ENCODE results near the gene DOCK7. TPM values are rescaled to one million over a fixed set of nuclear protein-coding genes. Genes with fewer than 3 reads are reported as not detected.
A peak's percentile ranks its signal among the peaks of the same experiment; 100 is the strongest.

The DOCK7 gene
- total RNA-seq, 1 experiment from 2014 or later, result 43.6 TPM

GRCh38 chr1:62725255-62725654, 37.1 kb upstream of the DOCK7 start:
- CTCF ChIA-PET, result no interaction called here
- H3K4me3 ChIP-seq (ENCODE audit: low read depth, low read length), result no peak overlapping the region
- BruUV-seq (replicated peaks), result no TSS peak

GRCh38 chr1:62724430-62724829, 36.2 kb upstream of the DOCK7 start:
- H3K4me1 ChIP-seq, result peaks cover 20% of the 10 kb centered on the region
- no peak for DNase-seq
- Mint-ChIP-seq H3K27me3 (ENCODE audit: insufficient read depth, unreplicated experiment) (no peaks in the 10 kb centered on the region), H3K27ac (ENCODE audit: unreplicated experiment) (peak overlapping the region; percentile 90), H3K4me3 (ENCODE audit: unreplicated experiment) (no peak overlapping the region), H3K9me3 (ENCODE audit: unreplicated experiment) (no peaks in the 10 kb centered on the region), H3K36me3 (ENCODE audit: insufficient read depth, unreplicated experiment) (peaks cover 6% of the 10 kb centered on the region), H3K4me1 (ENCODE audit: low read depth, unreplicated experiment) (peaks cover 30% of the 10 kb centered on the region)
- CTCF ChIA-PET, result interaction anchor here (0.6 kb wide), 1 partner anchor 718 kb away, joined by 3 read pairs; no protein-coding TSS in a partner anchor
- intact Hi-C loops (cut with micrococcal nuclease; ENCODE audit: unreplicated experiment), result no loop called here
- BruUV-seq (replicated peaks), result no TSS peak
- POLR2A ChIA-PET, result interaction anchor here (0.7 kb wide), 1 partner anchor 254 kb away, joined by 10 read pairs; no protein-coding TSS in a partner anchor
- no peaks in the 10 kb centered on the region for H3K27me3 ChIP-seq (replicated peaks; ENCODE audit: control insufficient read depth, insufficient read depth, low read length)
- no peaks in the 10 kb centered on the region for H3K36me3 ChIP-seq (ENCODE audit: control insufficient read depth, insufficient read depth, low read length)
- no peak for TF ChIP-seq CTCF (IDR thresholded peaks at IDR 0.05; ENCODE audit: insufficient read depth in 1 of 2, low read depth in 1 of 2, low read length in 1 of 2, severe bottlenecking in 1 of 2, unreplicated experiment in 1 of 2)
- H3K4me3 ChIP-seq (ENCODE audit: low read depth, low read length), result no peak overlapping the region
- no peaks in the 10 kb centered on the region for H3K9me3 ChIP-seq

More at GRCh38 chr1:62725255-62725654, 37.1 kb upstream of the DOCK7 start:
- TF ChIP-seq CTCF (IDR thresholded peaks at IDR 0.05; ENCODE audit: insufficient read depth in 1 of 2, low read depth in 1 of 2, low read length in 1 of 2, severe bottlenecking in 1 of 2, unreplicated experiment in 1 of 2), result no peak
- intact Hi-C loops (cut with micrococcal nuclease; ENCODE audit: unreplicated experiment), result loop anchor here (5.0 kb wide), 1 partner anchor 33 kb away; no protein-coding TSS in a partner anchor
- Histone ChIP-seq H3K36me3 (ENCODE audit: control insufficient read depth, insufficient read depth, low read length) (no peaks in the 10 kb centered on the region), H3K27me3 (replicated peaks; ENCODE audit: control insufficient read depth, insufficient read depth, low read length) (no peaks in the 10 kb centered on the region), H3K4me1 (peaks cover 28% of the 10 kb centered on the region), H3K9me3 (no peaks in the 10 kb centered on the region)
- Mint-ChIP-seq H3K4me1 (ENCODE audit: low read depth, unreplicated experiment) (peaks cover 38% of the 10 kb centered on the region), H3K36me3 (ENCODE audit: insufficient read depth, unreplicated experiment) (peaks cover 6% of the 10 kb centered on the region), H3K4me3 (ENCODE audit: unreplicated experiment) (no peak overlapping the region), H3K27me3 (ENCODE audit: insufficient read depth, unreplicated experiment) (no peaks in the 10 kb centered on the region), H3K27ac (ENCODE audit: unreplicated experiment) (peak overlapping the region; percentile 90), H3K9me3 (ENCODE audit: unreplicated experiment) (no peaks in the 10 kb centered on the region)
- POLR2A ChIA-PET, result interaction anchor here (0.5 kb wide), 1 partner anchor 263 kb away, joined by 9 read pairs; no protein-coding TSS in a partner anchor
- no peak for DNase-seq

- no peak overlapping the region for H3K4me3 Mint-ChIP-seq (ENCODE audit: unreplicated experiment)
- POLR2A ChIA-PET, result interaction anchor here (0.7 kb wide), 1 partner anchor 253 kb away, joined by 10 read pairs; no protein-coding TSS in a partner anchor
- no peaks in the 10 kb centered on the region for H3K9me3 Mint-ChIP-seq (ENCODE audit: unreplicated experiment)
- peaks cover 25% of the 10 kb centered on the region for H3K4me1 Mint-ChIP-seq (ENCODE audit: low read depth, unreplicated experiment)
- intact Hi-C loops (cut with micrococcal nuclease; ENCODE audit: unreplicated experiment), result no loop called here
- H3K4me3 ChIP-seq (ENCODE audit: low read depth, low read length), result no peak overlapping the region
- H3K27ac Mint-ChIP-seq (ENCODE audit: unreplicated experiment), result peak overlapping the region; percentile 90
- no peaks in the 10 kb centered on the region for H3K36me3 ChIP-seq (ENCODE audit: control insufficient read depth, insufficient read depth, low read length)
- no peak for DNase-seq
- H3K9me3 ChIP-seq, result no peaks in the 10 kb centered on the region
- H3K27me3 Mint-ChIP-seq (ENCODE audit: insufficient read depth, unreplicated experiment), result no peaks in the 10 kb centered on the region
- H3K4me1 ChIP-seq, result peaks cover 16% of the 10 kb centered on the region
- H3K36me3 Mint-ChIP-seq (ENCODE audit: insufficient read depth, unreplicated experiment), result peaks cover 2% of the 10 kb centered on the region
- CTCF ChIA-PET, result interaction anchor here (0.6 kb wide), 1 partner anchor 718 kb away, joined by 3 read pairs; no protein-coding TSS in a partner anchor
- no peak for TF ChIP-seq CTCF (IDR thresholded peaks at IDR 0.05; ENCODE audit: insufficient read depth in 1 of 2, low read depth in 1 of 2, low read length in 1 of 2, severe bottlenecking in 1 of 2, unreplicated experiment in 1 of 2)
- no peaks in the 10 kb centered on the region for H3K27me3 ChIP-seq (replicated peaks; ENCODE audit: control insufficient read depth, insufficient read depth, low read length)
- no TSS peak for BruUV-seq (replicated peaks)
These were observed 35.7 kb upstream of the DOCK7 start for GRCh38 chr1:62723883-62724282.
